ENCODE data around the gene C5orf63. TPM values are rescaled to one million over a fixed set of nuclear protein-coding genes. Genes with fewer than 3 reads are reported as not detected.
"Not testable (repeated sequence)": the region's sequence is repeated elsewhere in the genome, so short reads cannot be mapped to it uniquely, and the experiment has no call there.

Gene C5orf63
- total and polyA plus RNA-seq, 4 experiments from 2014 or later = 3.4 to 17.9 (median 11.3) TPM

- Mint-ChIP-seq H3K4me1 (peaks cover 0 to 2% (median under 1%) of the 10 kb centered on the region in 4 donors), H3K27ac (no peak overlapping the region), H3K4me3 (no peak overlapping the region), H3K27me3 (peaks cover 0 to 3% of the 10 kb centered on the region in 2 donors), H3K9me3 (no peaks in the 10 kb centered on the region), H3K36me3 (no peaks in the 10 kb centered on the region)
- ChIA-PET CTCF (ENCODE audit: partially characterized antibody) (no interaction called here), POLR2A (ENCODE audit: partially characterized antibody) (no interaction called here)
- H3K36me3 ChIP-seq (ENCODE audit: insufficient read depth, low read length) = no peaks in the 10 kb centered on the region
- no peak for DNase-seq
- no peaks in the 10 kb centered on the region for H3K9me3 ChIP-seq (ENCODE audit: control insufficient read depth in 1 of 2, low read length in 2 of 2)
- no peaks in the 10 kb centered on the region for H3K27me3 ChIP-seq (ENCODE audit: insufficient read depth, low read length)
- H3K27ac ChIP-seq (ENCODE audit: low read depth, low read length) = no peak overlapping the region
- H3K4me3 ChIP-seq (ENCODE audit: low read length in 2 of 2) = no peak overlapping the region
- intact Hi-C loops (cut with micrococcal nuclease) = no loop called here
- H3K4me1 ChIP-seq (ENCODE audit: insufficient read depth, low read length) = peaks cover 11% of the 10 kb centered on the region
Observed at GRCh38 chr5:127009784-127010183, 63.5 kb downstream of the C5orf63 start.

- no peaks in the 10 kb centered on the region for H3K9me3 Mint-ChIP-seq
- H3K4me1 ChIP-seq (ENCODE audit: insufficient read depth, low read length) = peaks cover 11% of the 10 kb centered on the region
- no peak overlapping the region for H3K27ac ChIP-seq (ENCODE audit: low read depth, low read length)
- H3K27ac Mint-ChIP-seq = no peak overlapping the region
- H3K4me3 Mint-ChIP-seq = no peak overlapping the region
- CTCF ChIA-PET (ENCODE audit: partially characterized antibody) = interaction anchor here (1.0 kb wide), 1 partner anchor 21 kb away, joined by 3 read pairs; no protein-coding TSS in a partner anchor
- no peaks in the 10 kb centered on the region for H3K9me3 ChIP-seq (ENCODE audit: control insufficient read depth in 1 of 2, low read length in 2 of 2)
- H3K27me3 ChIP-seq (ENCODE audit: insufficient read depth, low read length) = no peaks in the 10 kb centered on the region
- no peaks in the 10 kb centered on the region for H3K36me3 ChIP-seq (ENCODE audit: insufficient read depth, low read length)
- H3K27me3 Mint-ChIP-seq = no peaks in the 10 kb centered on the region
- POLR2A ChIA-PET (ENCODE audit: partially characterized antibody) = no interaction called here
- H3K4me3 ChIP-seq (ENCODE audit: low read length in 2 of 2) = no peak overlapping the region
- peaks cover 0 to 2% (median 0%) of the 10 kb centered on the region in 4 donors for H3K4me1 Mint-ChIP-seq
- H3K36me3 Mint-ChIP-seq = no peaks in the 10 kb centered on the region
- intact Hi-C loops (cut with micrococcal nuclease) = no loop called here
- DNase-seq = no peak
Observed at GRCh38 chr5:127008300-127008975, 64.9 kb downstream of the C5orf63 start.

GRCh38 chr5:127007522-127007921 lies 65.8 kb downstream of the C5orf63 start:
- H3K36me3 ChIP-seq (ENCODE audit: insufficient read depth, low read length) = no peaks in the 10 kb centered on the region
- H3K27me3 ChIP-seq (ENCODE audit: insufficient read depth, low read length) = no peaks in the 10 kb centered on the region
- H3K27ac ChIP-seq (ENCODE audit: low read depth, low read length) = no peak overlapping the region
- intact Hi-C loops (cut with micrococcal nuclease) = no loop called here
- DNase-seq = no peak
- Mint-ChIP-seq H3K27me3 (no peaks in the 10 kb centered on the region), H3K9me3 (no peaks in the 10 kb centered on the region), H3K4me1 (peaks cover 0 to 2% (median 0%) of the 10 kb centered on the region in 4 donors), H3K27ac (no peak overlapping the region), H3K4me3 (no peak overlapping the region), H3K36me3 (no peaks in the 10 kb centered on the region)
- CTCF ChIA-PET (ENCODE audit: partially characterized antibody) = no interaction called here
- POLR2A ChIA-PET (ENCODE audit: partially characterized antibody) = no interaction called here
- no peak overlapping the region for H3K4me3 ChIP-seq (ENCODE audit: low read length in 2 of 2)
- no peaks in the 10 kb centered on the region for H3K9me3 ChIP-seq (ENCODE audit: control insufficient read depth in 1 of 2, low read length in 2 of 2)
- peaks cover 9% of the 10 kb centered on the region for H3K4me1 ChIP-seq (ENCODE audit: insufficient read depth, low read length)

- POLR2A ChIA-PET (ENCODE audit: partially characterized antibody) = interaction anchor here (0.6 kb wide), 1 partner anchor 28 kb away, joined by 3 read pairs; no protein-coding TSS in a partner anchor
- H3K4me1 ChIP-seq (ENCODE audit: insufficient read depth, low read length) = peaks cover 2% of the 10 kb centered on the region
- no peak overlapping the region for H3K27ac ChIP-seq (ENCODE audit: low read depth, low read length)
- H3K36me3 Mint-ChIP-seq = no peaks in the 10 kb centered on the region
- no peak for DNase-seq
- H3K9me3 ChIP-seq (ENCODE audit: control insufficient read depth in 1 of 2, low read length in 2 of 2) = no peaks in the 10 kb centered on the region
- no peak overlapping the region for H3K4me3 Mint-ChIP-seq
- H3K4me1 Mint-ChIP-seq = peaks cover 0 to under 1% (median 0%) of the 10 kb centered on the region in 4 donors
- no peaks in the 10 kb centered on the region for H3K9me3 Mint-ChIP-seq
- intact Hi-C loops (cut with micrococcal nuclease) = no loop called here
- no peak overlapping the region for H3K4me3 ChIP-seq (ENCODE audit: low read length in 2 of 2)
- CTCF ChIA-PET (ENCODE audit: partially characterized antibody) = no interaction called here
- H3K36me3 ChIP-seq (ENCODE audit: insufficient read depth, low read length) = no peaks in the 10 kb centered on the region
- no peaks in the 10 kb centered on the region for H3K27me3 ChIP-seq (ENCODE audit: insufficient read depth, low read length)
- H3K27me3 Mint-ChIP-seq = no peaks in the 10 kb centered on the region
- no peak overlapping the region for H3K27ac Mint-ChIP-seq
Observed at GRCh38 chr5:127006744-127007143, 66.6 kb downstream of the C5orf63 start.

- CTCF ChIA-PET (ENCODE audit: partially characterized antibody); H3K27ac Mint-ChIP-seq; H3K27me3 Mint-ChIP-seq; H3K4me3 ChIP-seq (ENCODE audit: low read length in 2 of 2); H3K9me3 ChIP-seq (ENCODE audit: control insufficient read depth in 1 of 2, low read length in 2 of 2); H3K4me1 Mint-ChIP-seq; H3K9me3 Mint-ChIP-seq; H3K27me3 ChIP-seq (ENCODE audit: insufficient read depth, low read length); POLR2A ChIA-PET (ENCODE audit: partially characterized antibody); DNase-seq; H3K27ac ChIP-seq (ENCODE audit: low read depth, low read length); H3K4me3 Mint-ChIP-seq; H3K36me3 Mint-ChIP-seq; intact Hi-C loops (cut with micrococcal nuclease); H3K36me3 ChIP-seq (ENCODE audit: insufficient read depth, low read length); H3K4me1 ChIP-seq (ENCODE audit: insufficient read depth, low read length): not testable (repeated sequence)
Observed at GRCh38 chr5:127005282-127005681, 68.0 kb downstream of the C5orf63 start.

GRCh38 chr5:127004721-127005120 lies 68.6 kb downstream of the C5orf63 start:
- H3K27ac ChIP-seq (ENCODE audit: low read depth, low read length) = no peak overlapping the region
- H3K36me3 ChIP-seq (ENCODE audit: insufficient read depth, low read length) = no peaks in the 10 kb centered on the region
- H3K4me1 Mint-ChIP-seq = no peaks in the 10 kb centered on the region
- no peaks in the 10 kb centered on the region for H3K27me3 Mint-ChIP-seq
- DNase-seq = no peak
- no peaks in the 10 kb centered on the region for H3K9me3 Mint-ChIP-seq
- ChIA-PET CTCF (ENCODE audit: partially characterized antibody) (no interaction called here), POLR2A (ENCODE audit: partially characterized antibody) (no interaction called here)
- no peaks in the 10 kb centered on the region for H3K4me1 ChIP-seq (ENCODE audit: insufficient read depth, low read length)
- no peak overlapping the region for H3K4me3 ChIP-seq (ENCODE audit: low read length in 2 of 2)
- intact Hi-C loops (cut with micrococcal nuclease) = no loop called here
- no peak overlapping the region for H3K4me3 Mint-ChIP-seq
- H3K9me3 ChIP-seq (ENCODE audit: control insufficient read depth in 1 of 2, low read length in 2 of 2) = no peaks in the 10 kb centered on the region
- no peaks in the 10 kb centered on the region for H3K27me3 ChIP-seq (ENCODE audit: insufficient read depth, low read length)
- no peaks in the 10 kb centered on the region for H3K36me3 Mint-ChIP-seq
- no peak overlapping the region for H3K27ac Mint-ChIP-seq

- no peak overlapping the region for H3K27ac Mint-ChIP-seq
- POLR2A ChIA-PET (ENCODE audit: partially characterized antibody) = no interaction called here
Observed at GRCh38 chr5:127003798-127004495, 69.4 kb downstream of the C5orf63 start.

More at GRCh38 chr5:127003798-127004495, 69.4 kb downstream of the C5orf63 start:
- H3K27me3 Mint-ChIP-seq = no peaks in the 10 kb centered on the region
- H3K4me3 Mint-ChIP-seq = no peak overlapping the region
- DNase-seq = no peak
- H3K9me3 ChIP-seq (ENCODE audit: control insufficient read depth in 1 of 2, low read length in 2 of 2) = no peaks in the 10 kb centered on the region
- H3K4me3 ChIP-seq (ENCODE audit: low read length in 2 of 2) = no peak overlapping the region
- CTCF ChIA-PET (ENCODE audit: partially characterized antibody) = no interaction called here
- H3K27me3 ChIP-seq (ENCODE audit: insufficient read depth, low read length) = no peaks in the 10 kb centered on the region
- no peaks in the 10 kb centered on the region for H3K4me1 ChIP-seq (ENCODE audit: insufficient read depth, low read length)
- H3K36me3 ChIP-seq (ENCODE audit: insufficient read depth, low read length) = no peaks in the 10 kb centered on the region
- no peak overlapping the region for H3K27ac ChIP-seq (ENCODE audit: low read depth, low read length)
- no peaks in the 10 kb centered on the region for H3K36me3 Mint-ChIP-seq
- no peaks in the 10 kb centered on the region for H3K9me3 Mint-ChIP-seq
- no peaks in the 10 kb centered on the region for H3K4me1 Mint-ChIP-seq
- intact Hi-C loops (cut with micrococcal nuclease) = no loop called here
